Dendritic cell treated with granulocyte-macrophage colony-stimulating factor and Interleukin-4, amounts not matched to agents 40 ng/mL and 50 ng/mL, for 4 days (primary cell): ENCODE measurements around the gene MLLT3.

ENCODE experiments used
- H3K27ac Mint-ChIP-seq: one replicate; pipeline ENCODE4 v1.8.0; 2022; ENCODE audit warnings: mild to moderate bottlenecking, mixed read lengths
- H3K27me3 Mint-ChIP-seq: one replicate; pipeline ENCODE4 v1.8.0; 2022; ENCODE audit warnings: mild to moderate bottlenecking, mixed read lengths
- H3K36me3 Mint-ChIP-seq: one replicate; pipeline ENCODE4 v1.8.0; 2022; ENCODE audit warnings: low read depth, mixed read lengths
- H3K4me1 Mint-ChIP-seq: one replicate; pipeline ENCODE4 v1.8.0; 2022; ENCODE audit warnings: low read depth, mixed read lengths
- H3K4me3 Mint-ChIP-seq: one replicate; pipeline ENCODE4 v1.8.0; 2022; ENCODE audit warnings: mild to moderate bottlenecking, moderate library complexity, mixed read lengths
- H3K9me3 Mint-ChIP-seq: one replicate; pipeline ENCODE4 v1.8.0; 2022; ENCODE audit warnings: mixed read lengths
- intact Hi-C: fragments of 100-400 bp; cut with micrococcal nuclease; formaldehyde crosslinking; loops from one replicate; pipeline ENCODE4 v1.15.0; 2022

MLLT3 gene

GRCh38 chr9:20513126-20513913 lies 109.0 kb downstream of the MLLT3 start:
- Mint-ChIP-seq H3K4me1 (peaks cover 2% of the 10 kb centered on the region), H3K9me3 (no peaks in the 10 kb centered on the region), H3K27me3 (no peaks in the 10 kb centered on the region), H3K4me3 (no peak overlapping the region), H3K27ac (no peak overlapping the region), H3K36me3 (no peaks in the 10 kb centered on the region)
- intact Hi-C loops = no loop called here

- intact Hi-C loops = no loop called here
- Mint-ChIP-seq H3K36me3 (no peaks in the 10 kb centered on the region), H3K27ac (no peak overlapping the region)
Observed at GRCh38 chr9:20512636-20513035, 109.7 kb downstream of the MLLT3 start.

GRCh38 chr9:20512106-20512505 lies 110.2 kb downstream of the MLLT3 start:
- no peaks in the 10 kb centered on the region for H3K9me3 Mint-ChIP-seq
- no peak overlapping the region for H3K4me3 Mint-ChIP-seq
- no peaks in the 10 kb centered on the region for H3K27me3 Mint-ChIP-seq
- no peaks in the 10 kb centered on the region for H3K36me3 Mint-ChIP-seq
- intact Hi-C loops = no loop called here
- no peak overlapping the region for H3K27ac Mint-ChIP-seq
- peaks cover 15% of the 10 kb centered on the region for H3K4me1 Mint-ChIP-seq

More at GRCh38 chr9:20512636-20513035, 109.7 kb downstream of the MLLT3 start:
- Mint-ChIP-seq H3K27me3 (no peaks in the 10 kb centered on the region), H3K9me3 (no peaks in the 10 kb centered on the region), H3K4me1 (peaks cover 9% of the 10 kb centered on the region), H3K4me3 (no peak overlapping the region)

- Mint-ChIP-seq H3K27me3 (no peaks in the 10 kb centered on the region), H3K4me3 (no peak overlapping the region), H3K4me1 (peaks cover 17% of the 10 kb centered on the region), H3K9me3 (no peaks in the 10 kb centered on the region), H3K27ac (no peak overlapping the region), H3K36me3 (no peaks in the 10 kb centered on the region)
- intact Hi-C loops = no loop called here
Observed at GRCh38 chr9:20511686-20512085, 110.6 kb downstream of the MLLT3 start.

GRCh38 chr9:20509466-20509865 lies 112.8 kb downstream of the MLLT3 start:
- no peak overlapping the region for H3K27ac Mint-ChIP-seq
- no peak overlapping the region for H3K4me3 Mint-ChIP-seq
- H3K9me3 Mint-ChIP-seq = no peaks in the 10 kb centered on the region
- H3K36me3 Mint-ChIP-seq = no peaks in the 10 kb centered on the region
- peaks cover 17% of the 10 kb centered on the region for H3K4me1 Mint-ChIP-seq
- no peaks in the 10 kb centered on the region for H3K27me3 Mint-ChIP-seq
- intact Hi-C loops = no loop called here

- no peak overlapping the region for H3K27ac Mint-ChIP-seq
- H3K9me3 Mint-ChIP-seq = no peaks in the 10 kb centered on the region
- H3K4me3 Mint-ChIP-seq = no peak overlapping the region
- H3K27me3 Mint-ChIP-seq = no peaks in the 10 kb centered on the region
- intact Hi-C loops = no loop called here
- peaks cover 17% of the 10 kb centered on the region for H3K4me1 Mint-ChIP-seq
- H3K36me3 Mint-ChIP-seq = no peaks in the 10 kb centered on the region
Observed at GRCh38 chr9:20508242-20508641, 114.1 kb downstream of the MLLT3 start.

GRCh38 chr9:20507431-20507830 lies 114.9 kb downstream of the MLLT3 start:
- Mint-ChIP-seq H3K36me3 (no peaks in the 10 kb centered on the region), H3K27ac (no peak overlapping the region), H3K4me1 (peaks cover 17% of the 10 kb centered on the region), H3K9me3 (no peaks in the 10 kb centered on the region), H3K27me3 (no peaks in the 10 kb centered on the region), H3K4me3 (no peak overlapping the region)
- intact Hi-C loops = no loop called here

- Mint-ChIP-seq H3K36me3 (no peaks in the 10 kb centered on the region), H3K27ac (no peak overlapping the region), H3K4me1 (peaks cover 17% of the 10 kb centered on the region), H3K27me3 (no peaks in the 10 kb centered on the region), H3K9me3 (no peaks in the 10 kb centered on the region), H3K4me3 (no peak overlapping the region)
- intact Hi-C loops = no loop called here
Observed at GRCh38 chr9:20506099-20506900, 116.0 kb downstream of the MLLT3 start.

GRCh38 chr9:20505574-20505973 lies 116.7 kb downstream of the MLLT3 start:
- no peaks in the 10 kb centered on the region for H3K36me3 Mint-ChIP-seq
- no peak overlapping the region for H3K27ac Mint-ChIP-seq

GRCh38 chr9:20504930-20505329 lies 117.4 kb downstream of the MLLT3 start:
- intact Hi-C loops = no loop called here
- Mint-ChIP-seq H3K36me3 (no peaks in the 10 kb centered on the region), H3K27ac (no peak overlapping the region), H3K4me3 (no peak overlapping the region), H3K9me3 (no peaks in the 10 kb centered on the region), H3K27me3 (no peaks in the 10 kb centered on the region), H3K4me1 (peaks cover 17% of the 10 kb centered on the region)

More at GRCh38 chr9:20505574-20505973, 116.7 kb downstream of the MLLT3 start:
- Mint-ChIP-seq H3K27me3 (no peaks in the 10 kb centered on the region), H3K9me3 (no peaks in the 10 kb centered on the region), H3K4me3 (no peak overlapping the region), H3K4me1 (peaks cover 17% of the 10 kb centered on the region)
- intact Hi-C loops = no loop called here

- Mint-ChIP-seq H3K27ac (no peak overlapping the region), H3K36me3 (no peaks in the 10 kb centered on the region), H3K27me3 (no peaks in the 10 kb centered on the region), H3K9me3 (no peaks in the 10 kb centered on the region), H3K4me3 (no peak overlapping the region), H3K4me1 (no peaks in the 10 kb centered on the region)
- intact Hi-C loops = no loop called here
Observed at GRCh38 chr9:20500101-20500500, 122.2 kb downstream of the MLLT3 start.

GRCh38 chr9:20499013-20499412 lies 123.3 kb downstream of the MLLT3 start:
- Mint-ChIP-seq H3K4me1 (no peaks in the 10 kb centered on the region), H3K4me3 (no peak overlapping the region), H3K27ac (no peak overlapping the region), H3K9me3 (no peaks in the 10 kb centered on the region), H3K27me3 (no peaks in the 10 kb centered on the region), H3K36me3 (no peaks in the 10 kb centered on the region)
- intact Hi-C loops = no loop called here

- no peaks in the 10 kb centered on the region for H3K36me3 Mint-ChIP-seq
- H3K4me1 Mint-ChIP-seq = no peaks in the 10 kb centered on the region
- H3K27ac Mint-ChIP-seq = no peak overlapping the region
- H3K9me3 Mint-ChIP-seq = no peaks in the 10 kb centered on the region
- no peak overlapping the region for H3K4me3 Mint-ChIP-seq
- no peaks in the 10 kb centered on the region for H3K27me3 Mint-ChIP-seq
- intact Hi-C loops = no loop called here
Observed at GRCh38 chr9:20496328-20496727, 126.0 kb downstream of the MLLT3 start.

- Mint-ChIP-seq H3K4me1 (no peaks in the 10 kb centered on the region), H3K4me3 (no peak overlapping the region), H3K36me3 (no peaks in the 10 kb centered on the region), H3K9me3 (no peaks in the 10 kb centered on the region), H3K27me3 (no peaks in the 10 kb centered on the region), H3K27ac (no peak overlapping the region)
- intact Hi-C loops = no loop called here
Observed at GRCh38 chr9:20495098-20495497, 127.2 kb downstream of the MLLT3 start.
